OCI-LY7 (cell line): ENCODE data around the gene BRCA1.

Experiments used
- EZH2phosphoT487 ChIP-seq: fragments of 200-600 bp; sonication (generic); IDR thresholded peaks from 2 replicates; pipeline ENCODE4 v1.6.1; 2018; ENCODE audit warnings: low read depth, borderline replicate concordance, mild to moderate bottlenecking, mixed run types, antibody characterized with exemption, low read length, moderate library complexity, mixed read lengths
- TF ChIP-seq, protein P1 (sequence below): fragments of 200-600 bp; sonication (generic); conservative IDR thresholded peaks from 2 replicates; pipeline ENCODE4 v1.5.1; 2014; ENCODE audit warnings: mild to moderate bottlenecking, antibody characterized with exemption, low read length, moderate library complexity, mixed read lengths

DNA sequence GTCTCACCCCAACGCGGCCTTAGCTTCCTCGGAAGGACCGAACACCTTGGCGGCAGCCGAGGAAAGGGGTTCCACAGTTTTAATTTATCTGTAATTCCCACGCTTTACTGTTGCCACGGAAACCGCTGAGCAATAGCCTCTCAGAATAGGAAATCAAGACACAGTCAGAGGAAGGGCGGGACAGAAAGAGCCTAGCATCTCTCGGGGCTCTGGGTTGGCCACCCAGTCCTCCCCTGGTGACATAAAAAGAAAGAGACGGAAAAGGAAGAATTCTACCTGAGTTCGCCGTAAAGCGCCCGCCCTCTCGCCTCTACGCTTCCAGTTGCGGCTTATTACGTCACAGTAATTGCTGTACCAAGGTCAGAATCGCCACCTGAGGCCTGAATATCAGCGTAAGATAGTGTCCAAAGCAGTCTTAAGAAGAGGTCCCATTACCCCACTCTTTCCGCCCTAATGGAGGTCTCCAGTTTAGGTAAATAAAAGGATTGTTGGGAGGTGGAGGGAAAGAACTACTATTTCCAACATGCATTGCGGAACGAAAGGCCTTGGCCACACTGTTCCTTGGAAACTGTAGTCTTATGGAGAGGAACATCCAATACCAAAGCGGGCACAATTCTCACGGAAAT, 45.1 kb upstream of the BRCA1 start:
- TF ChIP-seq, protein P1, sequence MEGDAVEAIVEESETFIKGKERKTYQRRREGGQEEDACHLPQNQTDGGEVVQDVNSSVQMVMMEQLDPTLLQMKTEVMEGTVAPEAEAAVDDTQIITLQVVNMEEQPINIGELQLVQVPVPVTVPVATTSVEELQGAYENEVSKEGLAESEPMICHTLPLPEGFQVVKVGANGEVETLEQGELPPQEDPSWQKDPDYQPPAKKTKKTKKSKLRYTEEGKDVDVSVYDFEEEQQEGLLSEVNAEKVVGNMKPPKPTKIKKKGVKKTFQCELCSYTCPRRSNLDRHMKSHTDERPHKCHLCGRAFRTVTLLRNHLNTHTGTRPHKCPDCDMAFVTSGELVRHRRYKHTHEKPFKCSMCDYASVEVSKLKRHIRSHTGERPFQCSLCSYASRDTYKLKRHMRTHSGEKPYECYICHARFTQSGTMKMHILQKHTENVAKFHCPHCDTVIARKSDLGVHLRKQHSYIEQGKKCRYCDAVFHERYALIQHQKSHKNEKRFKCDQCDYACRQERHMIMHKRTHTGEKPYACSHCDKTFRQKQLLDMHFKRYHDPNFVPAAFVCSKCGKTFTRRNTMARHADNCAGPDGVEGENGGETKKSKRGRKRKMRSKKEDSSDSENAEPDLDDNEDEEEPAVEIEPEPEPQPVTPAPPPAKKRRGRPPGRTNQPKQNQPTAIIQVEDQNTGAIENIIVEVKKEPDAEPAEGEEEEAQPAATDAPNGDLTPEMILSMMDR: no peak
- TF ChIP-seq EZH2phosphoT487: no peak
